NOMO-1 (cell line): ENCODE measurements around the gene GATD1.

ENCODE experiments used
- DNase-seq, 2 experiments: peaks; one replicate each; lab custom pipeline; 2025; ENCODE audit not compliant: unreplicated experiment in 2 of 2; lab: John Stamatoyannopoulos, UW

The GATD1 gene

DNA sequence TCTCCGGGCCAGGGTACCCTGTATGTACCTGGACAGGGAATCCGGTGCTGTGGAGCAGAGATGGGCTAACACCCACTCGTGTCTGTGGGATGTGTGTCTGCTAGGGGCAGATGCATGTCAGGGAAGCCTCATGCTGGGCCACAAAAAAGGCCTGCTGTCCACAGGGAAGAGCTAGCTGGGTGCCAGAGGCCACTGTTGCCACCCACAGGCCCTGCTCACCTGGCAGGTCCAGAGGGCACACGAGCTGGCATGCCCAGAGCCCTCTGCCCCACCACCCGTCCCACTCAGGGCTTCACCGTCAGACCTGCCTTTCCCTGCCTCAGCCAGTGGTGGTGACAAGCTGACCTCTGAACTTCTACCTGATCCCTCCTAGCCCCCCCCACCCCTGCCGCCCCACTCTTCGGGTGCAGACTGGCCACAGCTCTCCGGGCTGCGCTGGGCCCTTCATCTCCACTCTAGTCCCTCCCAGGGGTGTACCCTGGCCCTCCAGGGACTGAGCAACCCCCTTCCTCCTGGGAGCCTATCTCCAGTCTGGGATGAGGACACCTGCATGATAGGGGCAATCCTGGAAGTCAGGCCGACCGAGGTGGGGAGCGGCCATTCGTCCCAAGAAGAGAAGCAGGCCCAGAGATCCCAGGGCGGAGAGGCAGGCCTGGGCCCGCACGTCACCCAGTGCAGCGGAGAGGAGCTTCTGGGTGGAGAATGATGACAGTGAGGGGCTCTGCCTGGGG, 19.4 kb upstream of the GATD1 start:
- DNase-seq = no peak

DNA sequence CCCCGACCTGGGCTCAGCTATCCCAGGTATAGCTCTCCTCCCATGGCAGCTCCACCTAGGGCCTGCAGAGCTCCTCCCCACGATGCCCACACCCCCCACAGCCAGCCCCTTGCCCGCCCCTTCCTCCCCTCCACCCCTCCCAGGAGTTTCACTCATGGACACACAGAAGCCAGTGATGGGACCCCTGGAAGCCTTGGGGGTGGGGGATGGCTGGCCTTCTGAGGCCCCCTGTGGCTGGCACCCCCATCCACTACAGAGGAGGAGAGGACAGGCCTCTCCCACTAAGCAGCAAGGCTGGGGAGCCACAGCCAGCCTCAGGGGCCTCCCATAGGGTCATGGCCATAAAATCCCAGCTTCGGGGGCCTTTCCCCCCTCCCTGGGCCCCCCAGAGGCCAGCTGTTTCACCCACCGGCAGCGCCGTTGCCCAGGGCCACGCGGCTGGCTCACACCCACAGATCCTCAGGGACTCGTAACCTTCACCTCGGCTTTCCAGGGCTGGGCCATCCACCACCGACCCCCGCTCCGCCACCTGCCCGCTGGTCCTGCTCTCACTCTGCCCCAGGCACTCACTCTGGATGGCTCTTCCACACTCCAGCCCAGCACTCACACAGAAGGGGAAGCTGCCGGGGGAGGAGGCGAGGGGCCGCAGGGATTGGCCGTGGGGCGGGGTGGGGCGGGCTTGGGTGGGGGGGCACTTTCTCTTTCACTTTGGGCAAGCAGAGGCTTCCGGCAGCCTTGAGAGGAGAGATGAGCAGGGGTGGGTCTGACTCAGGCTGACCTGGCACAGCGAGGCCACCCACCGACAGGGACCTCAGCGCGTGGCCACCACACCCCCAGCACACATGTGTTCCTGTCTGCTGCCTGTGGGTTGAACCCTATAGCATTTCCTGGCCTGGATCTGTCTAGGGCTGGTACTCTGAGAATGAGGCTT, 18.6 kb upstream of the GATD1 start:
- peak; percentile 83 to 88 for DNase-seq

DNA sequence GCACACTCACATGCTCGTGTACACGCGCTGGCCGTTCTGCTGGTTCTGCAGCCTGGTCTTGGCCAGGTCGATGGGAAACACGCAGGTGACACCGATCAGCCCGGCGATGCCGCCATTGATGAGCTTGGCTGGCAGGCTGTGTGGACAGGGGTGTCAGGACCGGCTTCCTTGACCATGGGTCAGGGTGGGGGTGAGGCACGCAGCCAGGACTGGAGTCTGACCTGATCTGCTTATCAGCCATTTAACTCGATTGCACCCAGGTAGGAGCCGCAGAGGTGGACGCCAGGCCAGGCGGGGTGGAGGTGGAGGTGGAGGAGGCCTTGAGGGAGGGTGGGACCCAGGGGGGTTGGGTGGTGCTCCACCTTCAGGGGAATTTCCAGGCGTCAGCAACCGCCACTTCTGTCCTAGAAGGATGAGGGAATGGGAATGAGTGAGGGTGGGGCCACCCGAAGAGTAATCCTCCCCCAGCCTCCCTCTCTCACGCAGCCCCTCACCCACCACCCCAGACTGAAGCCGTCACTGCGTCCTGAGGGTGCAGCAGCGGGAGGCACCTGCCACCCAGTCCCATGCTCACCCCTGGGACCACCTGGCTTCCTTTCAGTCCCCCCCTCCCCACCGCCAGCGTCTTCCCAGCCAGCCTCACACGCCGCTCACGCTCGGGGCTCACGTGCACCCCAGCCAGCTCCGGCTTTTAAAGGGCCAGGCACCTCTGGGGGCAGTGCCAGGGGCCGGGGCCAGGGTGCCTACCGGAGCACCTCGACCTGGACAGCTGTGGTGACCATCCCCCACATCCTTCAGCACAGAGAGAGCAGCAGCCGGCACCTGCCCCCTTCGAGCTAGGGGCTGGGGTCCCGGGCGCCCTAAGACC, 17.7 kb upstream of the GATD1 start:
- DNase-seq = no peak

DNA sequence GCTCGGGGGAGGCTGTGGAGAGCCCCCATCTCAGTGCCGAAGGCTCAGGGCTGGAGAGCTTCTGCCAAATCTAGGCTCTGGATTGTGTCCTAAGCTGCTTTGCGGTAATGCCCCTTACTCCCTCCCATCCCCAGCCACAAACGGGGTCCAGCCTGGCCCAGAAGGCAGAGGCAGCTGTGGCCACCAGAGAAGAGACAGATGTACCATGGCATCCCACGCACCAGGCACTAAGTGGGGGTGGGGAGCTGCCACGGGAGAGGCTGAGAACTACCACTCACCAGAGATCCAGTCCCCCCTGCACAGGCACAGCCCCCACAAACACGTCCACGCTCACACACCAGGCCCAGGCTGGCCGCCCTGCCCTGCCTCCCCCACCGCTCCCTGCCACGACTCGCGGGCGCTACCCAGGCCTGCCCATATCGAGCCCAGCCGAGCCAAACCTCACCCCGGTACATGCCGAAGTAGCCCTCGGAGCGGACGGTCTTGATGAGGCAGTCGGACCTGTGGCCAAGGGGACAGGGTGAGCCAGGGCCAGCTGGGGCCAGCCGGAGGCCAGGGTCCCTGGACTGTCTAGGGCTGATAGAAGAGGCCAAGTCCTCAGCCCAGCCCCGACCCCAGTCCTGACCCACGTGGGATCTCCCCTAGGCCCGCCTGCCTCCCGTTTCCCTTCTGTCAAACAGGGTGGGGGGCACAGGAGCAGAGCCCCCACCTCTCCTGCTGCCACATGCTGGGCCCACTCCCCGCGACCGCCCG, 16.9 kb upstream of the GATD1 start:
- no peak for DNase-seq

DNA sequence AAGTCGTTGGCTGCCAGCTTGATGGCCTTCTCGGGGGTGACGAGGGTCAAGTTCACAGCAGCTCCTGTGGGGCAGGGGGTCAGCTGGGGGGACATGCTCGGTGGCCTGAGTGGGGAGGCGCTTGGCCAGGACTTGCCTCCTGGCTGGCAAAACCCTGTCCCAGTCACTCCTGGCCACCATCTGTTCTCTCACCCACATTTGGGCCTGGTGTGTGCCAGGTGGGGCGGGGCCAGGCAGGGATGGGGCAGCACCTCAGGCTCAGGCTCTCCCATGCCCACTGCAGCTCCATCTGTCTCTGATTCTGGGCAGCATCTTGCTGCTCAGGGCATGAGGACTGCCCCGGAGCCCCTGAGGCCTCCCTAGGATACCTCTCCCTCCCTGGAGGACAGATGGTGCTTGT, 16.3 kb upstream of the GATD1 start:
- no peak for DNase-seq

DNA sequence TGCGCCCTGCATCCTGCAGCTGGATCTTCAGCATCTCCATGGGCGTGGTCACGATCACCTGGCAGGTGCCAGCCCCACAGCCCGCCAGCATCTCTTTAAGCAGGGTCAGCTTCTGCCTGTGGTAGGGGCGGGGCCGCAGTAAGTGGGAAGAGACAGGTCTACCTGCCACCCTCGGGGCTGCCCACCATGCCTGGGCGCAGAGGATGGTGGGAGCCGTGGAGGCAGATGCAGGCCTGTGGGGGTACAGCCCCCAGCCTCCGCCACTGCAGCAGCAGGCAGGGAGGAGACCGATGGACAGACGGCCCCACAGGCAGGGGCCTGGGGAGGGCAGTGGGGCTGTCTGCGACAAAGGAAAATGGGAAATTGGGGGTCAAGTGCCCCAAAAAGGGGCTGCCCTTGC, 15.6 kb upstream of the GATD1 start:
- DNase-seq = no peak

DNA sequence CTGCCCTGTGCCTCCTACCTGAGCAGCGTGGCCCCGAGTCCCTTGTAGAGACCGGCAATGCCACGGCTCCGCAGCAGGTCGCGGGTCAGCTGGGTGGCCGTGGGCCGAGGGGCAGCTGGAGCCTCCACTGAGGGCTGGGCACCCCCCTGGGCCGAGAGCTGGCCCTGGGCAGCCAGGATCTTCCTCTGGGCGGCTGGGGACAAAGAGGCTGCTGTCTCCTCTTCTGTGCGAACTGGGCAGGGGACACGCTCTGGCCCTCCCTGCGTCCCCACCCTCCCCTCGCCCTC, 15.2 kb upstream of the GATD1 start:
- DNase-seq = no peak

DNA sequence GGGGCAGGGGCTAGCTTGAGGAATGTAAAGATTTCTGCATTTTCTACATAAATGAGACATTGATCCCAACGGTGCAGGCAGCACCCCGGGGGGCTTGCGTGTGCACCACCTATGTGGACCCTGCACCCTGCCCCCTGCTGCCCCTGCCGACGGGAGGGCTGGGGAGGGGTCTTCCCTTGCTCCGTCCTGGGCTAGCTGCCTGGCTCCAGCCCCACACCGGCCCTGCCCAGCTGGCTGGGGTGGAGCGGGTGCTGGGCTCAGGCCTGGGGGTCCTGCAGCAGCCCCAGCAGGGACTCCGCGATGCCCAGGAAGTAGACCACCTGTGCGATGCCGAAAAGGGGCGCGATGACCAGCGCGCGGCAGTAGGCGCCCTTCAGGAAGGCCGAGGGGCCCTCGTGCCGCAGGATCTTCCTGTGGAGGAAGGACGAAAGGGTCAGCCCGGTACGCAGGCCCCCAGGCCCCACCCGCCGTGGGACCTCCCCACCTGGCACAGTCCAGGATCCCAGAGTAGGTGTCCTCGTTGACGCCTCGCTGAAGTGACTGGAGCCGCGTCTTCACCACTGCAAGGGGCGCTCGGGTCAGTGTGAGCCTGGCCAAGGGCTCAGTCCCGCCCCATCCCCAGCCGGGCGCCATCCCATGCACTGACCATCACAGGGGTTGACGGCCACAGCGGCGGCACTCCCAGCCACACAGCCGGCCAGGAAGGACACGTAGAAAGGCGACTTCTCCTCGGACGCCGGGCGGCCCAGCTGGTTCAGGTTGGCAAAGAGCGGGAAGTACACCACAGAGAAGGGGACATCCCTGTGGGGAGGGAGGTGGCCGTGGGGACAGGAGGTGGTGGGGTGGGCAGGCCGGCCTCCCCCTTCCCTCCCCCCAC, 14.6 kb upstream of the GATD1 start:
- no peak for DNase-seq

DNA sequence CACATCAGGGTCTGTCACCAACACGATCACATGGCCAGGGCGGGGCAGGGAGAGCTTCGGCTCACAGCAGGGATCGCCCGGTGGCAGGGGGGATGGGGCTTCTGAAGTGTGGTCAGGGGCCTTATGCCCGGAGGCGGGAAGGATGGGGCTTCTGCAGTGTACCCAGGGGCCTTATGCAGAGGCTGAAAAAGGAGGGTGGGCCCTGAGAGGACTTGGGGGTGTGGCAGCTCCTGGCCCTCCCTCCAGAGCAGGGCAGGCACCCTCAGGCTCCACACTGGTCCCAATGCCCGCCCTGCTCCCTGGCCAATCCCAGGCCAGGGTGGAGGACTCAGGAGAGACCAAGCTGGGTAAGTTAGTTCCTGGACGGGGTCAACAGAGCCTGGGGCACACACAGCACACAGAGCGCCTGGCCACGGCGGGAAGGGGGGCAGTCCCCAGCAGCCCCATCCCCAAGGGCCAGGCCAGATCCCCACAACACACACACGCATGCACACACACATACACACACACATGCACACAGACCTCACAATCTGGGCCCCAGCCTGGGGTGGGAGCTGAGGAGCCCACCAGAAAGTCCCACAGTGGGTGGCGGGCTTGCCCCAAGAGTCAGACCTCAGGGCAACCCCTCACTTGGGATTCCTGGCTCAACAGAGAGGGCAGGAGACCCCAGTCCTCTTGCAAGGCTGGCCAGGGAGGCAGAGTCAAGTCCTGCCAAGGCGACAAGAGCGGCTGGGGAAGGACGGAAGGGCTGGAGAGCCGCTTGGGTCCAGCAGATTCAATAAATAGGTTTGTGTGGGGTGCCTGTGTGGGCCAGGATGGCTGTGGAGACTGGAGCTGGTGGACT, 13.7 kb upstream of the GATD1 start:
- DNase-seq = no peak

DNA sequence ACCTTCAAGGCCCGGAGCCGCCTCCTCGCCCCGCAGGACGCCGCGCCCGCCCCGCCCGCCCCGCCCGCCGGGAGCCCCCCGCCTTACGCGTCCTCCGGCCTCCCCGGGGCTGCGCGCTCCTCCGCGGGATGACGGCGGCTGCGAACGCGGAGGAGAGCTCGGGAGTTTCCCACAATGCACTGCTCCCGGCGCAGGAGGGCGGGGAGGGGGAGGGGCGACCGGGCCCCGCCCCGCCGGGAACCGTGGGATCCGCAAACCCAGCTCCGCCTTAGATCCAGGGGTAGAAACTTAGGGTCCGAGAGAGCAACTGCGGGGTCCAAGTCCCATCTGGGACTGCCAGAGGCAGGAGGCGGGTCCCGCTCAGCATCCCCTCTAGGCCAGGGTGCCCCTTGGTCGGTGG, 12.7 kb upstream of the GATD1 start, which contains the start of gene CEND1:
TSS of gene CEND1 (minus strand) at position 148 of the 400 bp plus-strand sequence. CDS start 1,514 bp downstream, outside the sequence.
- no peak for DNase-seq

DNA sequence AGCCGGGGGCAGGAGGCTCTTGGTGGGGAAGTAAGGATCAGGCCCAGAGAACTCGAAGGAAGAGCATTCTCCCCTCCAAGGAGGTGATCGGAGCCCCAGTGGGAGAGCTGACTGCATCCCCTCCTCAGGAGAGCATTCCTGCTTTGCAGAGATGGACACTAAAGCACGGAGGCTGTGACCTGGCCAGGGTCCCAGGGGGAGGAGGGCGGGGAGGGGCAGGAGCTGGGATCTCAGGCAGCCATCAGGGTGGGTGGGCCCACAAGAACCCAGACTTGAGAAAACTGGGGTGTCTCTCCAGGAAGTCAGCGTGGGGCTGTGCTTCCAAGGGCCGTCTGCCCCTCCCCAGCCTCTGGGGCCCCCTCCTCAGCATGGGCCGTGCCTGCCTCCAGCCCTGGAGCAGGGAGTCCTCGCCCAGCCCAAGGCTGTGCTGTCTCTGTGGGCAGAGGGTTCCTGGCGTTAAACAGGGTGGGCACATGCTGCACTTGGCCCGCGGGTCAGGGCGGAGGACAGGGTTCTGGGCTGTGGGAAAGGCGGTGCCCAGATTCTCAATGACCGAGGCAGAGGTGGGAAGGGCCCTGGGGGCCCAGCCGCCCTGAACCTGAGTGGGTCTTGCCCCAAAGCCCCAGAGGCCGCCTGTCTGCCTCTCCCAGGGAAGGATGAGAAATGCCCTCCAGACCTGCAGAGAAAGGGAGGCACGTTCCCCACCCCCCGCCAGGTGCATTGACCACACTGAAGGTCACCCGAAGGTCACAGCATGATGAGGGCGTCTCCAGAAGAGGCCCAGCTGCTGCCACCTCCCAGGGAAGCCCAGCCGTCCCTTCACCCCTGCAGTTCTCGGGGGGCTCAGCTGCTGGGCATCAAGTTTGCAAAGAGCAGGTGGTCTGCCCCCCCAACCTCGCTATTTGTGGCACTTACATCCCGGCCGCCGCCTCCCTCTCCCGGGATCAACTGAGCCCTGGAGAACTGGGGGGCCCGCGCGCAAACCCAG, 12.0 kb upstream of the GATD1 start:
- no peak for DNase-seq

DNA sequence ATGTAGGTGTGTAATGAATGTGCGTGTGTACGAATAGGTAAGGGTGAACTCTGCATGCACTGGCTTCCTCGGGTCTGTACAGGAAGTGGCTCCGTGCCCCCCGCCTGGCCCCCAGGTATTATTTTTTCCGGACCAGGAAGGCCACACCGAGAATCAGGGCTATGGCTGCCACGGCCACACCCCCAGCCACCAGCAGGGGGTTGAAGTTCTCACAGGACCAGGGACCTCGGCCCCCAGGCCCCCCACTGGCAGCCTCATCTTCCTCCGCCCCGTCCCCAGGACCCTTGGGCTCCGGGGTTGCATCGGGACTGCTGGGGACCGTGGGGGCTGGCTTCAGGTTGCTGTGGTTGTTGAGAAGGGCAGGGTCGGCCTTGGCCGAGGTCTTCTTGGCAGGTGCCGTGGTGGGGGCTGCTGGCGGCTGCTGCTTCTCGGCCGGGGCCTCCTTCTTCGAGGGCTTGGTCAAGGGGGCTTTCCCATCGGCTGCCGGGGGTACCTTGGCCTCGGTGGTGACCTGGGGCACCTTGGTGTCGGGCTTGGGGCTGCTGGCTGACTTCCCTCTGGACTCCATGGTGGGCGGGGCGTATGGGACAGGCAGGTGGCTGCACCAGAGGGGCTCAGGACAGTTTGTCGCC, 10.8 kb upstream of the GATD1 start:
- DNase-seq = no peak

DNA sequence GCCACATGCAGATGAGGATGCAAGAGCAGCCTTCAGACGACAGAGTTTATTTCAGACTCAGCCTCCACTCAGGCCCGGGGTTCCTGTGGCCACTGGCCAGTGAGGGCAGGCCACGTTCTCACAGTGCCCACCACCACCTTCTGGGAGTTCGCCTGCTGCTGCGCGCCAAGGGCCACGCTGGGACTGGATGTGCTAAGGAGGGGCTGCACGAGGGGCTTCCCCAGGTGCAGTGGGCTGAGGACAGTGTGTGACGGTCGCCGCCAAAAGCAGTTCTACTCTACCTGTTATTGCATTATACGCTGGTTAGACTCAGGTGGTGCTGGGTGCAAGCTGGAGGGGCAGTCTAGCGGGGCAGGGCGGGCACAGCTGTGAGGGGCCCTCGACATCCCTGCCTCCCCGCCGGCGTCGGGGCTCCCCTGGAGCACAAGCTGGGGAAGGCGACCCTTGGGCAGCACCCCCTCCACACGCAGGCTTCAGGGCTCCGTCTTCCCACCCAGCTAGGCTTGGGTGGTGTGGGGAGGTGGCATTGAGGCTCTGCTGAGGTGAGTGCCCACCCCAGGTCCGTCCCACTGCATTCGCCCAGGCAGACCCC, 9.9 kb upstream of the GATD1 start:
- DNase-seq = no peak

DNA sequence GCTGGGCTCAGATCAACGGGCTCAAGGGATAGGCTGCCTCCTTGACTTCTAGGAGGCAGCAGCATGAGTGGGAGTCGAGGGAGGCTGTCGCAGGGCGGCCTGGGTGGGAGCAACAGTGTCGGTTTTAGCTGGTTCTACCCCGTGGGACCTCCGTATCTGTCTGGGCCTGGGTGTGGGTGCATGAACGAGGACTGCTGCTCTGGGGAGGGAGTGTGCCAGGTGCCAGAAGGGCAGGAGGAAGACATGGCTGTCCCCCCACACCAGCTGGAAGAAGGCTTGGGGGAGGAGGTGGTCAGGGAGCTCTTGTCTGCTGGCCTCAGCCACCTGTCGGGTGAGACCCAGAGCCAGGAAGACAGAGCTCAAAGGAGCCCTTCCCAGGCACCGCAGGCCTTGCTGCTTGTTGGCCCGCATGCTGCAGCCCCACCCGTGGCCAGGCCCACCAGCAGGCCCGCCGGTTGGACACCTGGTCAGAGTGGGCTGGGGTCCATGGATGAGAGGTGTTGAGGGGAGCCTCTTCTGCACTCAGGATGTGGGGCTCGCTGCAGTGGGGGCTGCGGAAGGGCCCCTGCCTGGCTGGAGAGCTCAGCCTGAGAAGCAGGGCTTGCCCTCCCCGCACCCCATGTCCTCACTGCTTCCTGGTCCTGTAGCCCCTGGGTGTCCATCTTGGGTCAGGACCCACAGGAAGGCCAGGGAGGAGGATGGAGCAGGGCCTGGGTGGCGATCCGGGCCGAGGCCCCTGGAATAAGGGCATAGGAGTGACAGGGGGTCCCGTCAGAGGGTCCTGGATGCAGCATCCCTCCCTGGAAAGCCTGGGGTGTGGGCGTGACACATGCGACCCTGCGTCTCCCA, 9.2 kb upstream of the GATD1 start:
- no peak for DNase-seq

DNA sequence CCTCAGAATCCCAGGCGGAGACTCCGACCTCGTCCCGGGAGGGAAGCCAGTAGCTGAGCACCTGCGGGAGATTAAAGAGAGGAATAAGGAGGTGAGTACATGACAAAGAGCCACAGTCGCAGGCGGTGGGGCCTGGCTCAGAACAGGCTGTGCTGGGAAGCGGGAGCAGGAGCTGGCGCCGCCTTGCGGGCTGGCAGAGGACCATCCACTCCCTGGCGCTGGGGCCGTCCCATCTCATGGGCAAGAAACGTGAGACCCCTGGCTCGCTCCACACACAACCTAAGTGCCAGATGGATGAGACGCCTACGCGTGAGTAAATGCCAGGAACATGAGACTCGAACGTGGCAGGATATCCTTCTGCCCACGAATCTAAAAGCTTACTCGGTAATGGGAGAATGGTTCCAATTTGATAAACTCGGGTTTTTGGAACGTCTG, 6.3 kb upstream of the GATD1 start:
- no peak for DNase-seq
